HG03575 (cell line): Measurements from ENCODE around the gene LTA4H.

Experiments
- ATAC-seq: cut with Tn5 transposase; IDR thresholded peaks from one replicate; pipeline ENCODE4 v1.9.1; 2021; ENCODE audit not compliant: unreplicated experiment, insufficient number of reproducible peaks, low FRiP score; ENCODE audit errors: extremely low read depth

The LTA4H gene

GRCh38 chr12:96040305-96041133 is 5.1 kb upstream of the LTA4H start:
- ATAC-seq = no peak

- ATAC-seq = no peak
Measured at GRCh38 chr12:96039516-96039915, 4.1 kb upstream of the LTA4H start.

GRCh38 chr12:96036765-96037455 is 1.5 kb upstream of the LTA4H start:
- no peak for ATAC-seq

GRCh38 chr12:96034621-96035282 is 635 bp downstream of the LTA4H start:
- ATAC-seq = peak; percentile 4

- no peak for ATAC-seq
Measured at GRCh38 chr12:96033549-96034389, 1.6 kb downstream of the LTA4H start.

- no peak for ATAC-seq
Measured at GRCh38 chr12:96029826-96030225, 5.6 kb downstream of the LTA4H start.

- ATAC-seq = no peak
Measured at GRCh38 chr12:96028538-96028937, 6.8 kb downstream of the LTA4H start.

- ATAC-seq = no peak
Measured at GRCh38 chr12:96026331-96026730, 9.1 kb downstream of the LTA4H start.

- ATAC-seq = no peak
Measured at GRCh38 chr12:96025518-96025917, 9.9 kb downstream of the LTA4H start.

GRCh38 chr12:96020314-96021003 is 14.9 kb downstream of the LTA4H start:
- ATAC-seq = peak; percentile 79

GRCh38 chr12:96015672-96016071 is 19.7 kb downstream of the LTA4H start:
- no peak for ATAC-seq

- ATAC-seq = no peak
Measured at GRCh38 chr12:96014943-96015599, 20.3 kb downstream of the LTA4H start.

- no peak for ATAC-seq
Measured at GRCh38 chr12:96007729-96008128, 27.7 kb downstream of the LTA4H start.

GRCh38 chr12:96006727-96007126 is 28.7 kb downstream of the LTA4H start:
- no peak for ATAC-seq

- ATAC-seq = no peak
Measured at GRCh38 chr12:96000858-96001257, 34.5 kb downstream of the LTA4H start.

GRCh38 chr12:95999484-95999883 is 35.9 kb downstream of the LTA4H start:
- no peak for ATAC-seq

GRCh38 chr12:95998611-95999286 is 36.6 kb downstream of the LTA4H start:
- peak; percentile 88 for ATAC-seq
